ENCODE results near the gene KIAA0825.

KIAA0825 gene

DNA sequence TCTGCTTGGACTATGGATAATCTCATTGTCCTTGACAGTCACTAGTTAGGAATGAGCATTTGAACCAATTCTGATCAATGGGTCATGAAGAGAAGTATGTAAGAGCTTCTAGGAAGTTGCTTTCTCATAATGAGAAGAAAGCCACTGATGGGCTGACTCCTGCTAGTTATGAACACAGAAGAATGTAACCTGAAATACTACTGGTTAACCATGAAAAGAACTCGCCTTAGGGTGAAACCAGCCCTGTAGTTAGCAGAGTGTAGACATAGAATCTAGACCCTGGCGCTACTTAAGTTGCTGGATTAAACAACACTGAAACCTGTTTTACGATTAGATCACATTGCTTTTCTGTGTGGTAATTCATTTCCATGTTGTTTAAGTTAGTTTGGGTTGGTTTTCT is 26.6 kb upstream of the KIAA0825 start:
- no peak for DNase-seq (ENCODE audit: extremely low read depth, low read depth)
- TF ChIP-seq CTCF (IDR thresholded peaks at IDR 0.05; ENCODE audit: low read depth, low read length), result no peak

DNA sequence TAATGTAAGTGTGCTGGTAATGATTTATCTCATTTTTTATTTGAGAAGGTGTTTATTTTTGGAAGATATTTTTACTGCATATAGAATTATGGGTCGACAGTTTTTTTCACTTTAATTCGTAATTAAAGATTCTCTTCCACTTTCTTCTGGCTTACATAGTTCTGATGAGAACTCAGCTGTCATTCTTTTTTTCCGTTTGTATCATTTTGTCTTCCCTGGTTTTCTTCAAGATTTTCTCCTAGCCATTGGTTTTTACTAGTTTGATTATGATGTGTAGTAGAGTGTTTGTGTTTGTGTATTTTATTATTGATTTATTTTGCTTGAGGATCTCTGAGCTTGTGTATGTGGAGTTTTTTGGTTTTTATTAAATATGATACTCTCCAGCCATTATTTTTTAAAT is 21.8 kb upstream of the KIAA0825 start:
- no peak for DNase-seq (ENCODE audit: extremely low read depth, low read depth)

GRCh38 chr5:94632024-94632423 is 13.6 kb upstream of the KIAA0825 start:
- no peak for DNase-seq (ENCODE audit: extremely low read depth, low read depth)
- no peak for TF ChIP-seq CTCF (IDR thresholded peaks at IDR 0.05; ENCODE audit: low read depth, low read length)

More for the DNA sequence above, 21.8 kb upstream of the KIAA0825 start:
- no peak for TF ChIP-seq CTCF (IDR thresholded peaks at IDR 0.05; ENCODE audit: low read depth, low read length)

DNA sequence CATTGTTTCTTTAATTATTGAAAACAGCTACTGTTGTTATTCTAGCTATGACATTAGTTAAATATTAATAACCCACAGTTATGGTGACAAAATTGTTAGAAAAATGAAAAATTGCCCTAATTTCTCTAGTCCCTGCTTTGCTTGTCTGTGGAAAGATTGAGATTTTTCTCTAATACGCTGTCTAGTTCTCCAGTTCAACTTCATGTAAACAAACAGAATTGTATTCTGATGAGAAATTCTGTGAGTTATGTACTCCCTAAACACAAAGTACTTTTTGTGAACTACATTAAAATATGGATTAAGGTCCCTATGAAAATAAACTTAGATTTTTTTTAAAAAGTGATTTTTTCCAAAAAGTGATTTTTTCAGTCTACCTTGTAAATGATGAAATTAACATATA is 8.8 kb upstream of the KIAA0825 start:
- no peak for DNase-seq (ENCODE audit: extremely low read depth, low read depth)
- no peak for TF ChIP-seq CTCF (IDR thresholded peaks at IDR 0.05; ENCODE audit: low read depth, low read length)

DNA sequence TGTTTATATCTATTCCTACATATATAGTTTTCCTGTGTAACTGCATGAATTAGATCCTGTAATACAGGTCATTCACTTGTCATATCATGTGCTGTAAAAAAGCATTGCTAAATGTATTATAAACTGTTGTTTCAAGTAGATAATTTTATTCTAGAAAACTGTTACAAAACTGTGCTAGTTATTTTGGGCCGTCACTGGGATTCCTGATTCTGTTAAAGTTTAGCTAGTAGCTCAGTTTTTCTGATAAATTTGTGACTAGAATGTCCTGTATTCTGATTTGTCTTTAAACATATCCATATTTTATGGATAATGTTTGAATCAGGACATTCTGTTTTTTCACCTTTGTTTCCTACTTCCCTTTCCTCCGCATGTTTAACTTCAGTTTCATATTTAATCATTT is 5.5 kb upstream of the KIAA0825 start:
- DNase-seq (ENCODE audit: extremely low read depth, low read depth), result no peak
- TF ChIP-seq CTCF (IDR thresholded peaks at IDR 0.05; ENCODE audit: low read depth, low read length), result no peak

- DNase-seq (ENCODE audit: extremely low read depth, low read depth), result no peak
- no peak for TF ChIP-seq CTCF (IDR thresholded peaks at IDR 0.05; ENCODE audit: low read depth, low read length)
Measured at GRCh38 chr5:94623011-94623410, 4.6 kb upstream of the KIAA0825 start.

DNA sequence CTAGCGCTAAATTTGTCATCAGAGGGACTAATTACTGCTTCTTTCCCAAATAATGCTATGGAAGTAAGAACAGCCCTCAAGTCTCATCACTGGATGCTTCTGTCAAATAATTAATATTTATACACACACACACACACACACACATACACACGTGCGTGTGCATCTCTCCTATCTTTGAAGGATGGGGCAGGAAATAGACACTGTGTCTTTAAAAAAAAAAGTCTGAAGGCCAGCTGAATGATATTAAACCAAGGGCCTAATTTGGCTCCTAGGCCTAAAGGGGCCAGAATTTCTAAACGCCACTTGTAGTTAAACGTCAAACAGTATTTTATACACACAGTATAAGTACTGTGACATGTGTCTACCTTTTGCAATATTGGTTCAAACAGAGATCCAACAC is 3.4 kb upstream of the KIAA0825 start:
- no peak for DNase-seq (ENCODE audit: extremely low read depth, low read depth)
- no peak for TF ChIP-seq CTCF (IDR thresholded peaks at IDR 0.05; ENCODE audit: low read depth, low read length)
